ENCODE results near the gene FBXL19. TPM values are rescaled to one million over a fixed set of nuclear protein-coding genes. Genes with fewer than 3 reads are reported as not detected.
A peak's percentile ranks its signal among the peaks of the same experiment; 100 is the strongest.

Gene FBXL19
- total and polyA plus RNA-seq, 9 of the 15 experiments (the other 6 are each of a cell fraction or from before 2014, with no cell fraction given), result 0.13 to 48.0 (median 13.5) TPM; not detected in 1

GRCh38 chr16:30896889-30897733 is 26.3 kb upstream of the FBXL19 start (continued):
- TF ChIP-seq ZNF740 (CRISPR knock-in tag; IDR thresholded peaks at IDR 0.05) (no peak), ZNF740 (tag; IDR thresholded peaks at IDR 0.05) (no peak), TEAD1 (CRISPR knock-in tag; IDR thresholded peaks at IDR 0.05) (0 out of 4 replicates have a peak, but pooled peaks of 1 of the 2 experiments have one; percentile 24), PHF8 (IDR thresholded peaks at IDR 0.05; ENCODE audit: borderline replicate concordance, low read length) (peak; percentile 48; the same call in 1 of the 2 replicates), RERE (CRISPR knock-in tag; IDR thresholded peaks at IDR 0.05; ENCODE audit: borderline replicate concordance) (no peak), MCM5 (IDR thresholded peaks at IDR 0.05; ENCODE audit: low read depth) (no peak), ILF3 (IDR thresholded peaks at IDR 0.05; ENCODE audit: borderline replicate concordance) (no peak), NCOR1 (IDR thresholded peaks at IDR 0.05) (0 out of 2 replicates have a peak, but pooled peaks have one; percentile 1), SIN3A (IDR thresholded peaks at IDR 0.05; ENCODE audit: borderline replicate concordance in 2 of 2, control insufficient read depth in 1 of 2, low read depth in 2 of 2, low read length in 2 of 2) (peak in 1 of 2 experiments; percentile 16; a peak in 1 of 4 replicates), YY1 (IDR thresholded peaks at IDR 0.05; ENCODE audit: borderline replicate concordance in 1 of 3, control insufficient read depth in 1 of 3, extremely low read depth in 1 of 3, insufficient read depth in 3 of 3, insufficient read length in 1 of 3, insufficient replicate concordance in 2 of 3, low read depth in 1 of 3, low read length in 2 of 3) (peak in 2 of 3 experiments; percentile 57 to 67), DPF2 (IDR thresholded peaks at IDR 0.05) (no peak), NCOA6 (IDR thresholded peaks at IDR 0.05) (no peak), SMARCA5 (IDR thresholded peaks at IDR 0.05) (peak; percentile 65; the same call in 1 of the 2 replicates), HEY1 (CRISPR knock-in tag; IDR thresholded peaks at IDR 0.05; ENCODE audit: borderline replicate concordance) (no peak), FOXJ2 (tag; IDR thresholded peaks at IDR 0.05) (no peak; the same call in 1 of the 2 replicates), ELF4 (CRISPR knock-in tag; IDR thresholded peaks at IDR 0.05) (no peak)
- TF ChIP-seq, protein P1, sequence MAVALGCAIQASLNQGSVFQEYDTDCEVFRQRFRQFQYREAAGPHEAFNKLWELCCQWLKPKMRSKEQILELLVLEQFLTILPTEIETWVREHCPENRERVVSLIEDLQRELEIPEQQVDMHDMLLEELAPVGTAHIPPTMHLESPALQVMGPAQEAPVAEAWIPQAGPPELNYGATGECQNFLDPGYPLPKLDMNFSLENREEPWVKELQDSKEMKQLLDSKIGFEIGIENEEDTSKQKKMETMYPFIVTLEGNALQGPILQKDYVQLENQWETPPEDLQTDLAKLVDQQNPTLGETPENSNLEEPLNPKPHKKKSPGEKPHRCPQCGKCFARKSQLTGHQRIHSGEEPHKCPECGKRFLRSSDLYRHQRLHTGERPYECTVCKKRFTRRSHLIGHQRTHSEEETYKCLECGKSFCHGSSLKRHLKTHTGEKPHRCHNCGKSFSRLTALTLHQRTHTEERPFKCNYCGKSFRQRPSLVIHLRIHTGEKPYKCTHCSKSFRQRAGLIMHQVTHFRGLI (CRISPR knock-in tag; IDR thresholded peaks at IDR 0.05), result no peak
- TF ChIP-seq, protein P2, sequence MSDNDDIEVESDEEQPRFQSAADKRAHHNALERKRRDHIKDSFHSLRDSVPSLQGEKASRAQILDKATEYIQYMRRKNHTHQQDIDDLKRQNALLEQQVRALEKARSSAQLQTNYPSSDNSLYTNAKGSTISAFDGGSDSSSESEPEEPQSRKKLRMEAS (CRISPR knock-in tag; IDR thresholded peaks at IDR 0.05), result peak; percentile 15; the same call in 1 of the 2 replicates

All from K562 (cell line).